Endothelial cell (in vitro differentiated cells): ENCODE measurements around the gene MAPKAPK3. TPM values are rescaled to one million over a fixed set of nuclear protein-coding genes. Genes with fewer than 3 reads are reported as not detected.

Source experiments
- DNase-seq: peaks from one replicate; pipeline ENCODE4 v3.0.0; 2021; ENCODE audit warnings: low spot score
- H3K27ac Mint-ChIP-seq: one replicate; pipeline ENCODE4 v1.8.0; 2021; ENCODE audit warnings: mixed read lengths, inconsistent platforms; ENCODE audit not compliant: unreplicated experiment
- H3K27me3 Mint-ChIP-seq: one replicate; pipeline ENCODE4 v1.8.0; 2021; ENCODE audit warnings: mild to moderate bottlenecking, moderate library complexity, mixed read lengths, inconsistent platforms; ENCODE audit not compliant: unreplicated experiment
- H3K36me3 Mint-ChIP-seq: one replicate; pipeline ENCODE4 v1.8.0; 2021; ENCODE audit warnings: mild to moderate bottlenecking, low read depth, mixed read lengths, inconsistent platforms; ENCODE audit not compliant: unreplicated experiment
- H3K4me1 Mint-ChIP-seq: one replicate; pipeline ENCODE4 v1.8.0; 2021; ENCODE audit warnings: mild to moderate bottlenecking, mixed read lengths, inconsistent platforms; ENCODE audit not compliant: unreplicated experiment
- H3K4me3 Mint-ChIP-seq: one replicate; pipeline ENCODE4 v1.8.0; 2021; ENCODE audit warnings: mild to moderate bottlenecking, mixed read lengths, inconsistent platforms; ENCODE audit not compliant: unreplicated experiment
- H3K9me3 Mint-ChIP-seq: one replicate; pipeline ENCODE4 v1.8.0; 2021; ENCODE audit warnings: mixed read lengths, inconsistent platforms; ENCODE audit not compliant: unreplicated experiment
- CTCF ChIP-seq: fragments of 200-600 bp; sonication (generic); IDR thresholded peaks from one replicate; pipeline ENCODE4 v1.5.0; 2021; ENCODE audit warnings: antibody characterized with exemption; ENCODE audit not compliant: unreplicated experiment
- total RNA-seq: library from RNA; stranded (reverse); fragmentation: NEBNext Ultra II Directional; extraction: Animal tissue kit (Norgen Biotek cat#: 25700); gene quantifications from one replicate; pipeline ENCODE4 v1.2.1, GENCODE V29; 2021; ENCODE audit not compliant: unreplicated experiment

Gene MAPKAPK3
- total RNA-seq, 1 donor from 2014 or later, result 6.4 TPM

GRCh38 chr3:50611464-50612233 is 5.3 kb upstream of the MAPKAPK3 start, which contains the start of gene CISH:
CISH (minus strand) TSS chr3:50611774; CDS start chr3:50611650, 124 bp downstream.
- no peak within 1 kb of the TSS for H3K27ac Mint-ChIP-seq
- H3K27me3 Mint-ChIP-seq, result peaks cover 15% of the 10 kb centered on the region
- peak within 1 kb of the TSS; percentile 86 for H3K4me3 Mint-ChIP-seq
- H3K36me3 Mint-ChIP-seq, result peaks cover 4% of the 10 kb centered on the region
- peak; percentile 64 for TF ChIP-seq CTCF
- peaks cover 36% of the 10 kb centered on the region for H3K4me1 Mint-ChIP-seq
- no peaks in the 10 kb centered on the region for H3K9me3 Mint-ChIP-seq
- DNase-seq, result peak; percentile 94

- H3K27ac Mint-ChIP-seq, result no peak overlapping the region
- peak overlapping the region; percentile 86 for H3K4me3 Mint-ChIP-seq
- H3K9me3 Mint-ChIP-seq, result no peaks in the 10 kb centered on the region
- DNase-seq, result no peak
- peaks cover 4% of the 10 kb centered on the region for H3K36me3 Mint-ChIP-seq
- TF ChIP-seq CTCF, result no peak
- H3K4me1 Mint-ChIP-seq, result peaks cover 36% of the 10 kb centered on the region
- H3K27me3 Mint-ChIP-seq, result peaks cover 15% of the 10 kb centered on the region
Measured at GRCh38 chr3:50612234-50612882, 4.6 kb upstream of the MAPKAPK3 start.

DNA sequence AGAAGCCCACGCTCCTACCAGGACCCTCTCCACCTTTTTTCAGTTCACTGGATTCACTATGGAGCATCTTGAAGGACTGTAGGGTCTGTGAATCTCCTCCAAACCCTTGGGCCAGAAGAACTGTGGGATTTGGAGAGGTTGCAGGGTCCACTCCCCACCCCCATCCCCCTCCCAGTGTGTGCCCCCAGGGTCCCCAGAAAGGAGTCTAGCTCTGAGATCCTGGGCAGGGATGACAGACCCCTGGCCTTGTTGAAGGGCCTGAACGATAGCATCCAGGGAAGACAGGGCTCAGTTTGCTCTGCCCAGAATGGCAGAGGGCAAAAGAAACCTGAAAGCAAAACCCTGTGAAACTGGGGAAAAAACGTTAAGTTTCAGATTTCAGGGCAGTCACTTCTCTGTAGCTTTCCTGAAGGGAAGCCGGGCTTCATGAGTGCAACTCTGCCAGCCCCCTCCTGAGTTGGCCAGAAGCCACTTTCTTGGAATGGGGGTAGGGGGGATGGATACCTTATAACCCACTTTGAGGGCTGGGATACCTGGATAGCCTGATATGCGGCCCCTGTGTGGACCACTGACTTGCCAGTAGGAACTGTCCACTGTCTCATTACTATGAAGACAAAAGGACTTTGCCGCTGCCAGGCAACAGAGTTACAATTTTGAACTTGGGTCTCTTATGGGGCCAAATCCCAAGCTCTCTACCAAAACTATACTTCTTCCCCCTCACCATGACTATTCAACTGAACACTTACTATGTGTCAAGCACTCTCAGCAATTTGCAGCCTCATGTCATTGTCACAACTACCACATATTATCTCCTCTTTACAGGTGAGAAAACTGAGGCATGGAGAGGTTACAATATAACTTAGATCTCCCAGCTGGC is 3.7 kb upstream of the MAPKAPK3 start:
- DNase-seq, result no peak
- Mint-ChIP-seq H3K36me3 (peaks cover 4% of the 10 kb centered on the region), H3K27me3 (peaks cover 15% of the 10 kb centered on the region), H3K27ac (no peak overlapping the region), H3K9me3 (no peaks in the 10 kb centered on the region), H3K4me1 (peaks cover 36% of the 10 kb centered on the region), H3K4me3 (peak overlapping the region; percentile 86)
- TF ChIP-seq CTCF, result no peak

- Mint-ChIP-seq H3K36me3 (peaks cover 4% of the 10 kb centered on the region), H3K4me1 (peaks cover 31% of the 10 kb centered on the region), H3K27ac (no peak overlapping the region), H3K9me3 (no peaks in the 10 kb centered on the region), H3K27me3 (peaks cover 15% of the 10 kb centered on the region), H3K4me3 (no peak overlapping the region)
- no peak for TF ChIP-seq CTCF
- no peak for DNase-seq
Measured at GRCh38 chr3:50615190-50615589, 1.8 kb upstream of the MAPKAPK3 start.
